SK-N-SH (cell line): Measurements from ENCODE around the gene SLC34A1.

Experiments
- CTCF ChIP-seq: fragments of 200-600 bp; sonication (generic); IDR thresholded peaks from 2 replicates; pipeline ENCODE4 v1.6.1; 2017; ENCODE audit warnings: antibody characterized with exemption, mild to moderate bottlenecking, moderate library complexity
- FOXJ3 ChIP-seq: sonication (generic); formaldehyde crosslinking; IDR thresholded peaks from 2 replicates; pipeline ENCODE4 v1.5.1; 2020; ENCODE audit warnings: mild to moderate bottlenecking, missing genetic modification reagents
- GABPA ChIP-seq: IDR thresholded peaks from 2 replicates; pipeline ENCODE4 v1.4.0; 2012; ENCODE audit warnings: low read depth, mild to moderate bottlenecking
- GATA2 ChIP-seq: sonication (generic); formaldehyde crosslinking; IDR thresholded peaks from 2 replicates; pipeline ENCODE4 v1.5.0; 2020; ENCODE audit warnings: mild to moderate bottlenecking, missing genetic modification reagents
- MXI1 ChIP-seq: IDR thresholded peaks from 2 replicates; pipeline ENCODE4 v1.6.1; 2012; ENCODE audit warnings: mild to moderate bottlenecking, low read depth, low read length, improper control_type of control experiment
- POLR2AphosphoS5 ChIP-seq: IDR thresholded peaks from 2 replicates; pipeline ENCODE4 v1.6.1; 2012; ENCODE audit warnings: low read depth, low read length
- RCOR1 ChIP-seq: fragments of 150-350 bp; IDR thresholded peaks from 2 replicates; pipeline ENCODE4 v1.6.1; 2017; ENCODE audit warnings: antibody characterized with exemption, low read length
- SMC3 ChIP-seq: IDR thresholded peaks from 2 replicates; pipeline ENCODE4 v1.6.1; 2012; ENCODE audit warnings: low read depth, low read length, improper control_type of control experiment
- YY1 ChIP-seq: IDR thresholded peaks from 2 replicates; pipeline ENCODE4 v1.4.0; 2012; ENCODE audit warnings: low read depth, mild to moderate bottlenecking
- TF ChIP-seq, protein P1 (sequence below): IDR thresholded peaks from 2 replicates; pipeline ENCODE4 v1.4.0; 2012; ENCODE audit warnings: low read depth, borderline replicate concordance

- TF ChIP-seq CTCF (no peak), SMC3 (no peak), RCOR1 (no peak), YY1 (no peak), GATA2 (no peak), POLR2AphosphoS5 (no peak), MXI1 (no peak), FOXJ3 (CRISPR knock-in tag) (no peak), GABPA (no peak)
- TF ChIP-seq, protein P1, sequence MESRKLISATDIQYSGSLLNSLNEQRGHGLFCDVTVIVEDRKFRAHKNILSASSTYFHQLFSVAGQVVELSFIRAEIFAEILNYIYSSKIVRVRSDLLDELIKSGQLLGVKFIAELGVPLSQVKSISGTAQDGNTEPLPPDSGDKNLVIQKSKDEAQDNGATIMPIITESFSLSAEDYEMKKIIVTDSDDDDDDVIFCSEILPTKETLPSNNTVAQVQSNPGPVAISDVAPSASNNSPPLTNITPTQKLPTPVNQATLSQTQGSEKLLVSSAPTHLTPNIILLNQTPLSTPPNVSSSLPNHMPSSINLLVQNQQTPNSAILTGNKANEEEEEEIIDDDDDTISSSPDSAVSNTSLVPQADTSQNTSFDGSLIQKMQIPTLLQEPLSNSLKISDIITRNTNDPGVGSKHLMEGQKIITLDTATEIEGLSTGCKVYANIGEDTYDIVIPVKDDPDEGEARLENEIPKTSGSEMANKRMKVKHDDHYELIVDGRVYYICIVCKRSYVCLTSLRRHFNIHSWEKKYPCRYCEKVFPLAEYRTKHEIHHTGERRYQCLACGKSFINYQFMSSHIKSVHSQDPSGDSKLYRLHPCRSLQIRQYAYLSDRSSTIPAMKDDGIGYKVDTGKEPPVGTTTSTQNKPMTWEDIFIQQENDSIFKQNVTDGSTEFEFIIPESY, result no peak
These were observed 25.8 kb upstream of the SLC34A1 start for GRCh38 chr5:177358370-177358819.
